Effector memory CD8-positive, alpha-beta T cell (primary cell): ENCODE measurements around the gene CACNA2D4.

Experiments
- ATAC-seq: fragments of 150-1000 bp; cut with Tn5 transposase; replicated peaks from 2 replicates; pipeline ENCODE4 v1.10.0; 2021; ENCODE audit warnings: mild to moderate bottlenecking, moderate library complexity
- DNase-seq, 3 experiments: peaks; one replicate each; pipeline ENCODE4 v3.0.0; 2021
- H3K27ac Mint-ChIP-seq, 2 donors: one replicate each; pipeline ENCODE4 v1.8.0; 2022; ENCODE audit warnings: mild to moderate bottlenecking in 2 of 2, mixed read lengths in 2 of 2, moderate library complexity in 2 of 2
- H3K27me3 Mint-ChIP-seq, 2 donors: one replicate each; pipeline ENCODE4 v1.8.0; 2022; ENCODE audit warnings: mixed read lengths in 2 of 2
- H3K36me3 Mint-ChIP-seq: one replicate; pipeline ENCODE4 v1.8.0; 2022; ENCODE audit warnings: mild to moderate bottlenecking, moderate library complexity, mixed read lengths; ENCODE audit not compliant: insufficient read depth
- H3K4me1 Mint-ChIP-seq, 2 donors: one replicate each; pipeline ENCODE4 v1.8.0; 2022; ENCODE audit warnings: low read depth in 2 of 2, mixed read lengths in 2 of 2
- H3K4me3 Mint-ChIP-seq, 2 donors: one replicate each; pipeline ENCODE4 v1.8.0; 2022; ENCODE audit warnings: mild to moderate bottlenecking in 2 of 2, mixed read lengths in 2 of 2, moderate library complexity in 2 of 2
- H3K9me3 Mint-ChIP-seq, 2 donors: one replicate each; pipeline ENCODE4 v1.8.0; 2022; ENCODE audit warnings: mixed read lengths in 2 of 2

CACNA2D4 gene

GRCh38 chr12:1859643-1860042 lies 58.8 kb downstream of the CACNA2D4 start:
- Mint-ChIP-seq H3K9me3 (no peaks in the 10 kb centered on the region), H3K4me1 (peaks cover 0 to 4% of the 10 kb centered on the region in 2 donors), H3K36me3 (no peaks in the 10 kb centered on the region), H3K27ac (no peak overlapping the region), H3K4me3 (no peak overlapping the region), H3K27me3 (peaks cover 0 to 32% of the 10 kb centered on the region in 2 donors)
- DNase-seq (no peak), ATAC-seq (no peak)

- Mint-ChIP-seq H3K36me3 (no peaks in the 10 kb centered on the region), H3K27ac (no peak overlapping the region), H3K9me3 (no peaks in the 10 kb centered on the region), H3K4me3 (no peak overlapping the region), H3K27me3 (peaks cover 6 to 32% of the 10 kb centered on the region in 2 donors), H3K4me1 (peaks cover 0 to 4% of the 10 kb centered on the region in 2 donors)
- DNase-seq (no peak), ATAC-seq (no peak)
These were observed 60.0 kb downstream of the CACNA2D4 start for GRCh38 chr12:1858456-1858855.

- no peak for ATAC-seq
- Mint-ChIP-seq H3K36me3 (no peaks in the 10 kb centered on the region), H3K27me3 (peaks cover 6 to 32% of the 10 kb centered on the region in 2 donors), H3K4me3 (no peak overlapping the region), H3K9me3 (no peaks in the 10 kb centered on the region), H3K27ac (no peak overlapping the region), H3K4me1 (peaks cover 0 to 4% of the 10 kb centered on the region in 2 donors)
- no peak for DNase-seq
These were observed 60.6 kb downstream of the CACNA2D4 start for GRCh38 chr12:1857821-1858220.

- H3K9me3 Mint-ChIP-seq: no peaks in the 10 kb centered on the region
- ATAC-seq (no peak), DNase-seq (no peak)
- no peaks in the 10 kb centered on the region for H3K36me3 Mint-ChIP-seq
- H3K4me1 Mint-ChIP-seq: peaks cover 0 to 4% of the 10 kb centered on the region in 2 donors
- H3K4me3 Mint-ChIP-seq: no peak overlapping the region
- H3K27me3 Mint-ChIP-seq: peaks cover 6 to 29% of the 10 kb centered on the region in 2 donors
- H3K27ac Mint-ChIP-seq: no peak overlapping the region
These were observed 61.4 kb downstream of the CACNA2D4 start for GRCh38 chr12:1857086-1857485.

- DNase-seq (no peak), ATAC-seq (no peak)
- Mint-ChIP-seq H3K27ac (no peak overlapping the region), H3K27me3 (peaks cover 11% of the 10 kb centered on the region in 2 donors), H3K4me1 (peaks cover 4 to 6% of the 10 kb centered on the region in 2 donors), H3K36me3 (no peaks in the 10 kb centered on the region), H3K4me3 (no peak overlapping the region), H3K9me3 (no peaks in the 10 kb centered on the region)
These were observed 63.2 kb downstream of the CACNA2D4 start for GRCh38 chr12:1855241-1855640.

- peaks cover 4 to 6% of the 10 kb centered on the region in 2 donors for H3K4me1 Mint-ChIP-seq
- H3K4me3 Mint-ChIP-seq: no peak overlapping the region
- no peaks in the 10 kb centered on the region for H3K36me3 Mint-ChIP-seq
- DNase-seq: no peak
- H3K9me3 Mint-ChIP-seq: no peaks in the 10 kb centered on the region
- peaks cover 5 to 11% of the 10 kb centered on the region in 2 donors for H3K27me3 Mint-ChIP-seq
- H3K27ac Mint-ChIP-seq: no peak overlapping the region
- no peak for ATAC-seq
These were observed 64.7 kb downstream of the CACNA2D4 start for GRCh38 chr12:1853716-1854115.

GRCh38 chr12:1852076-1852475 lies 66.4 kb downstream of the CACNA2D4 start:
- DNase-seq (no peak), ATAC-seq (no peak)
- Mint-ChIP-seq H3K9me3 (no peaks in the 10 kb centered on the region), H3K4me1 (peaks cover 4 to 6% of the 10 kb centered on the region in 2 donors), H3K36me3 (no peaks in the 10 kb centered on the region), H3K4me3 (no peak overlapping the region), H3K27ac (no peak overlapping the region), H3K27me3 (peaks cover 2 to 12% of the 10 kb centered on the region in 2 donors)

- DNase-seq (no peak), ATAC-seq (no peak)
- Mint-ChIP-seq H3K36me3 (no peaks in the 10 kb centered on the region), H3K9me3 (no peaks in the 10 kb centered on the region), H3K4me3 (no peak overlapping the region), H3K27me3 (peaks cover 11 to 20% of the 10 kb centered on the region in 2 donors), H3K27ac (no peak overlapping the region), H3K4me1 (peaks cover 4 to 6% of the 10 kb centered on the region in 2 donors)
These were observed 67.2 kb downstream of the CACNA2D4 start for GRCh38 chr12:1851151-1851701.

GRCh38 chr12:1848745-1849144 lies 69.7 kb downstream of the CACNA2D4 start:
- H3K36me3 Mint-ChIP-seq: no peaks in the 10 kb centered on the region
- H3K27me3 Mint-ChIP-seq: peaks cover 31 to 33% of the 10 kb centered on the region in 2 donors
- peaks cover 4 to 5% of the 10 kb centered on the region in 2 donors for H3K4me1 Mint-ChIP-seq
- ATAC-seq (no peak), DNase-seq (no peak)
- H3K27ac Mint-ChIP-seq: no peak overlapping the region
- H3K9me3 Mint-ChIP-seq: no peaks in the 10 kb centered on the region
- no peak overlapping the region for H3K4me3 Mint-ChIP-seq

GRCh38 chr12:1848146-1848545 lies 70.3 kb downstream of the CACNA2D4 start:
- H3K27me3 Mint-ChIP-seq: peaks cover 34 to 39% of the 10 kb centered on the region in 2 donors
- H3K4me1 Mint-ChIP-seq: peaks cover 4 to 5% of the 10 kb centered on the region in 2 donors
- no peak for ATAC-seq
- no peaks in the 10 kb centered on the region for H3K9me3 Mint-ChIP-seq
- no peak overlapping the region for H3K4me3 Mint-ChIP-seq
- no peak for DNase-seq
- no peak overlapping the region for H3K27ac Mint-ChIP-seq
- H3K36me3 Mint-ChIP-seq: no peaks in the 10 kb centered on the region

- Mint-ChIP-seq H3K4me3 (no peak overlapping the region), H3K27ac (no peak overlapping the region), H3K36me3 (no peaks in the 10 kb centered on the region), H3K4me1 (peaks cover 4 to 5% of the 10 kb centered on the region in 2 donors), H3K9me3 (no peaks in the 10 kb centered on the region), H3K27me3 (peaks cover 34 to 47% of the 10 kb centered on the region in 2 donors)
- ATAC-seq (no peak), DNase-seq (no peak)
These were observed 71.0 kb downstream of the CACNA2D4 start for GRCh38 chr12:1847411-1847810.

GRCh38 chr12:1846421-1847405 lies 71.7 kb downstream of the CACNA2D4 start:
- peaks cover 4 to 5% of the 10 kb centered on the region in 2 donors for H3K4me1 Mint-ChIP-seq
- peaks cover 39 to 54% of the 10 kb centered on the region in 2 donors for H3K27me3 Mint-ChIP-seq
- no peak overlapping the region for H3K4me3 Mint-ChIP-seq
- H3K27ac Mint-ChIP-seq: no peak overlapping the region
- H3K9me3 Mint-ChIP-seq: no peaks in the 10 kb centered on the region
- no peaks in the 10 kb centered on the region for H3K36me3 Mint-ChIP-seq
- ATAC-seq (no peak), DNase-seq (no peak)

GRCh38 chr12:1845886-1846285 lies 72.6 kb downstream of the CACNA2D4 start:
- no peak for ATAC-seq
- H3K4me1 Mint-ChIP-seq: peaks cover 0 to 3% of the 10 kb centered on the region in 2 donors
- no peak overlapping the region for H3K27ac Mint-ChIP-seq

GRCh38 chr12:1845427-1845826 lies 73.0 kb downstream of the CACNA2D4 start:
- Mint-ChIP-seq H3K27me3 (peaks cover 35 to 56% of the 10 kb centered on the region in 2 donors), H3K4me1 (peaks cover 0 to 5% of the 10 kb centered on the region in 2 donors), H3K27ac (no peak overlapping the region), H3K36me3 (no peaks in the 10 kb centered on the region), H3K4me3 (no peak overlapping the region), H3K9me3 (no peaks in the 10 kb centered on the region)
- ATAC-seq: no peak
- DNase-seq: no peak

More at GRCh38 chr12:1845886-1846285, 72.6 kb downstream of the CACNA2D4 start:
- Mint-ChIP-seq H3K36me3 (no peaks in the 10 kb centered on the region), H3K27me3 (peaks cover 35 to 56% of the 10 kb centered on the region in 2 donors), H3K4me3 (no peak overlapping the region), H3K9me3 (no peaks in the 10 kb centered on the region)
- DNase-seq: no peak
